Endothelial cell (in vitro differentiated cells): ENCODE results near the gene HAL. TPM values are rescaled to one million over a fixed set of nuclear protein-coding genes. Genes with fewer than 3 reads are reported as not detected.

Source experiments
- DNase-seq: peaks from one replicate; pipeline ENCODE4 v3.0.0; 2021; ENCODE audit warnings: low spot score
- H3K27ac Mint-ChIP-seq: one replicate; pipeline ENCODE4 v1.8.0; 2021; ENCODE audit warnings: mixed read lengths, inconsistent platforms; ENCODE audit not compliant: unreplicated experiment
- H3K27me3 Mint-ChIP-seq: one replicate; pipeline ENCODE4 v1.8.0; 2021; ENCODE audit warnings: mild to moderate bottlenecking, moderate library complexity, mixed read lengths, inconsistent platforms; ENCODE audit not compliant: unreplicated experiment
- H3K36me3 Mint-ChIP-seq: one replicate; pipeline ENCODE4 v1.8.0; 2021; ENCODE audit warnings: mild to moderate bottlenecking, low read depth, mixed read lengths, inconsistent platforms; ENCODE audit not compliant: unreplicated experiment
- H3K4me1 Mint-ChIP-seq: one replicate; pipeline ENCODE4 v1.8.0; 2021; ENCODE audit warnings: mild to moderate bottlenecking, mixed read lengths, inconsistent platforms; ENCODE audit not compliant: unreplicated experiment
- H3K4me3 Mint-ChIP-seq: one replicate; pipeline ENCODE4 v1.8.0; 2021; ENCODE audit warnings: mild to moderate bottlenecking, mixed read lengths, inconsistent platforms; ENCODE audit not compliant: unreplicated experiment
- H3K9me3 Mint-ChIP-seq: one replicate; pipeline ENCODE4 v1.8.0; 2021; ENCODE audit warnings: mixed read lengths, inconsistent platforms; ENCODE audit not compliant: unreplicated experiment
- CTCF ChIP-seq: fragments of 200-600 bp; sonication (generic); IDR thresholded peaks from one replicate; pipeline ENCODE4 v1.5.0; 2021; ENCODE audit warnings: antibody characterized with exemption; ENCODE audit not compliant: unreplicated experiment
- total RNA-seq: library from RNA; stranded (reverse); fragmentation: NEBNext Ultra II Directional; extraction: Animal tissue kit (Norgen Biotek cat#: 25700); gene quantifications from one replicate; pipeline ENCODE4 v1.2.1, GENCODE V29; 2021; ENCODE audit not compliant: unreplicated experiment

Gene HAL
- total RNA-seq, 1 donor from 2014 or later: 1.1 TPM

GRCh38 chr12:95986635-95987570 lies 9.2 kb downstream of the HAL start:
- Mint-ChIP-seq H3K4me1 (peaks cover 21% of the 10 kb centered on the region), H3K27me3 (peaks cover 1% of the 10 kb centered on the region), H3K36me3 (no peaks in the 10 kb centered on the region), H3K4me3 (no peak overlapping the region), H3K27ac (no peak overlapping the region), H3K9me3 (no peaks in the 10 kb centered on the region)
- DNase-seq: no peak
- no peak for TF ChIP-seq CTCF

GRCh38 chr12:95984682-95985081 lies 11.5 kb downstream of the HAL start:
- Mint-ChIP-seq H3K27ac (no peak overlapping the region), H3K4me3 (no peak overlapping the region), H3K36me3 (no peaks in the 10 kb centered on the region), H3K27me3 (no peaks in the 10 kb centered on the region), H3K9me3 (no peaks in the 10 kb centered on the region), H3K4me1 (peaks cover 11% of the 10 kb centered on the region)
- TF ChIP-seq CTCF: no peak
- no peak for DNase-seq

GRCh38 chr12:95982602-95983001 lies 13.5 kb downstream of the HAL start:
- no peak overlapping the region for H3K4me3 Mint-ChIP-seq
- H3K4me1 Mint-ChIP-seq: no peaks in the 10 kb centered on the region
- H3K36me3 Mint-ChIP-seq: no peaks in the 10 kb centered on the region
- H3K27me3 Mint-ChIP-seq: no peaks in the 10 kb centered on the region
- DNase-seq: no peak
- no peak overlapping the region for H3K27ac Mint-ChIP-seq
- TF ChIP-seq CTCF: no peak
- no peaks in the 10 kb centered on the region for H3K9me3 Mint-ChIP-seq

- H3K4me3 Mint-ChIP-seq: no peak overlapping the region
- no peak overlapping the region for H3K27ac Mint-ChIP-seq
- DNase-seq: no peak
- H3K36me3 Mint-ChIP-seq: no peaks in the 10 kb centered on the region
- no peak for TF ChIP-seq CTCF
- H3K4me1 Mint-ChIP-seq: no peaks in the 10 kb centered on the region
- H3K27me3 Mint-ChIP-seq: no peaks in the 10 kb centered on the region
- H3K9me3 Mint-ChIP-seq: no peaks in the 10 kb centered on the region
Observed at GRCh38 chr12:95980437-95980836, 15.7 kb downstream of the HAL start.

GRCh38 chr12:95978774-95979173 lies 17.4 kb downstream of the HAL start:
- H3K4me3 Mint-ChIP-seq: no peak overlapping the region
- H3K4me1 Mint-ChIP-seq: no peaks in the 10 kb centered on the region
- no peaks in the 10 kb centered on the region for H3K9me3 Mint-ChIP-seq
- DNase-seq: no peak
- H3K36me3 Mint-ChIP-seq: no peaks in the 10 kb centered on the region
- peaks cover 3% of the 10 kb centered on the region for H3K27me3 Mint-ChIP-seq
- TF ChIP-seq CTCF: no peak
- H3K27ac Mint-ChIP-seq: no peak overlapping the region
